ENCODE measurements around the gene OR4F6. TPM values are rescaled to one million over a fixed set of nuclear protein-coding genes. Genes with fewer than 3 reads are reported as not detected.

The OR4F6 gene
- total RNA-seq, 2 experiments from 2014 or later, result not detected

DNA sequence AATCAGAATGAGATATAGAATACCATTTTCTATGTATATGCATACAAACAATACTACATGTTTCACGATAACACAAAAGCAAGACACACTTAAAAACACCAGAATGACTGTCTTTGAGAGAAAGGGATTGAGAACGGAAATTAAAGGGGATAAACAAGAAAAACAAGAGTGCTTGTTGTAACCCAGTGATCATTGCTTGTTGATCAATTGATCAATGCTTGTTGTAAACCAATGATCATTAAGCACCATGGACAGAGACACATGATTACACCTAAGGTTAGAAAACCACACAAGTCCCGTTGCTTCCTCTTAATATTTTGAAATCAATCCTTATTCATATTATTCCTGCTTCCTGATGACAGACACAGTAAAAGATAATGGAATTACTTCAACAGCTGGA is 7.6 kb downstream of the OR4F6 start:
- Mint-ChIP-seq H3K36me3 (no peaks in the 10 kb centered on the region), H3K27me3 (peaks cover 32% of the 10 kb centered on the region), H3K4me3 (no peak overlapping the region), H3K27ac (no peak overlapping the region), H3K9me3 (ENCODE audit: low read depth) (no peaks in the 10 kb centered on the region), H3K4me1 (no peaks in the 10 kb centered on the region)
- no peak for ATAC-seq
- CTCF ChIA-PET, result no interaction called here
- no peak for DNase-seq

DNA sequence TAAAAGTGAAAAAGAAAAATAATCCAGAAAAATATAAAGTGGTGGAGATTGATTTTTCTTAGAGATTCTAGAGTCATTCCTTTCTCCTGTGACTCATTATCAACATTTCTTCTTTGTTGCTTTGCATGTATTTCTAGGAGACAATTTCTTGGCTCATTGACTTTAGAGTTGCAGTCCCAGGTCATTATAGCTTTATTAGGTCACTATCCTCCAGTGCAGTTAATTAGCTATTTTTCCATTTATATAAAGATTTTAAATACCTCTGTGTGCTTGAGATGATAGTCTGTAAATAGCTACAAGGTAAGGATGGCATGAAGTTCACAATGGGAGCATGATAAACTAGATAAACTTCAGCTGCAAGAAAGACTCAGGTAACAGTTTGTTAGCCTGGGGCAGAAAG is 8.6 kb downstream of the OR4F6 start, which contains the start of gene OR4F15:
Gene OR4F15, plus strand, starts transcription at position 301 of the 400 bp plus-strand sequence. CDS start 5,985 bp downstream, outside the sequence.
- H3K36me3 Mint-ChIP-seq, result no peaks in the 10 kb centered on the region
- no peaks in the 10 kb centered on the region for H3K9me3 Mint-ChIP-seq (ENCODE audit: low read depth)
- peaks cover 31% of the 10 kb centered on the region for H3K27me3 Mint-ChIP-seq
- no peak within 1 kb of the TSS for H3K4me3 Mint-ChIP-seq
- H3K4me1 Mint-ChIP-seq, result no peaks in the 10 kb centered on the region
- CTCF ChIA-PET, result no interaction called here
- ATAC-seq (no peak), DNase-seq (no peak)
- no peak within 1 kb of the TSS for H3K27ac Mint-ChIP-seq

DNA sequence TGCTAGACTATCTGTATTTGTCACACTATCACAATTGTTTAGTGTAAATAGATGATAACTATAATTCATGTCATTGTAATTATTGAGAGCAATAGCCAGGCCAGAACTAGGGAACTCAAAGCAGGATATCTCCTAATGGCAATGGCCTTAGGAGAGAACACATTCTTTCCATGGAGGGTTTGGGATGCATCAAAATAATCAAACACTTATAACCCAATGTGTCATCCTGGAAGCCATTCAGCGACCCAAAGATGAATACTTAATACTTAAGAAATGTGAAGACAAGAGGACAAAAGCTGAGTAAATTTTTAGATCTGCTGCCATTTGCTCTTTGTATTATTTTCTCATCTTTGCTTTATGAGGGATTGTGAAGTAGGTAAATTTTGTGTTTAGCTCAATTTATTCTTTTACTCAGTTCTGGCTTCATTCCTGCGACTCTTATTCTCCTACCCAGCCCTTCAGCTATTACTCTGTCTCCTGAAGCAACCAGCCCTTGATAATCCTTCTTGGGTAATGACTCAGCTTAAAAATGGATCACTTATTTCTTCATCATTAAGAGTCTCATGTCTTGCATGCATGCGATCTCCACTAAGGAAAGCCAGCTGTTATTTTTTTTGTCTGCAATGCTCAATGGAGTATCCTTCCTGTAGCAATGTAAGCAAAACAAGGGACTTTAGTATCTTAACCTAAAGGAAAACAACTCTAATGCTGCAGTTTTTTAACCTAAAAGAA is 10.7 kb downstream of the OR4F6 start:
- Mint-ChIP-seq H3K4me3 (no peak overlapping the region), H3K4me1 (no peaks in the 10 kb centered on the region), H3K27ac (no peak overlapping the region), H3K9me3 (ENCODE audit: low read depth) (no peaks in the 10 kb centered on the region), H3K27me3 (peaks cover 27% of the 10 kb centered on the region), H3K36me3 (no peaks in the 10 kb centered on the region)
- no peak for DNase-seq
- ATAC-seq, result no peak
- CTCF ChIA-PET, result no interaction called here

DNA sequence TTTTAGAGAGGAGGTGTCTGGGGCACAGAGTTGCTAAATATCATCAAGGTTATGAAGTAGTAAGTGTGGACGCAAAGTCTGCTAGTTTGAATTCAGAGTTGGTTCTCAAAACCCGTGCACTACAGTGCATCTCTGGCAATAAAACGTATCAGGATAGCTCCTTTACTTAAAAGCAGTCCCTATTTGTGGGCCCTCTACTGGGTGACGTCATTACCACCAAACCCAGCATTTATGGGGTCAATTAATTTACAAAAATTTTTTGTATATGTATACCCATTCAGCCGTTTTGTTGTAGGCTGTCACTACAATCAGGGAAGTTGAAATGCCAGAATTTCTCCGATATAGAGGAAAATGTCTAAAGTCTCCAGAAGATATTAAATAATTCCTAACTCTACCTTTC is 17.5 kb downstream of the OR4F6 start:
- H3K9me3 Mint-ChIP-seq (ENCODE audit: low read depth), result no peaks in the 10 kb centered on the region
- no peaks in the 10 kb centered on the region for H3K4me1 Mint-ChIP-seq
- H3K4me3 Mint-ChIP-seq, result no peak overlapping the region
- CTCF ChIA-PET, result no interaction called here
- peaks cover 9% of the 10 kb centered on the region for H3K27me3 Mint-ChIP-seq
- no peak for ATAC-seq
- no peak for DNase-seq
- H3K27ac Mint-ChIP-seq, result no peak overlapping the region
- H3K36me3 Mint-ChIP-seq, result no peaks in the 10 kb centered on the region

- Mint-ChIP-seq H3K27ac (no peak overlapping the region), H3K27me3 (peaks cover 18% of the 10 kb centered on the region), H3K9me3 (ENCODE audit: low read depth) (no peaks in the 10 kb centered on the region), H3K4me1 (no peaks in the 10 kb centered on the region), H3K4me3 (no peak overlapping the region), H3K36me3 (no peaks in the 10 kb centered on the region)
- no peak for DNase-seq
- no peak for ATAC-seq
- CTCF ChIA-PET, result no interaction called here
These were observed 23.9 kb downstream of the OR4F6 start for GRCh38 chr15:101827257-101827656.

DNA sequence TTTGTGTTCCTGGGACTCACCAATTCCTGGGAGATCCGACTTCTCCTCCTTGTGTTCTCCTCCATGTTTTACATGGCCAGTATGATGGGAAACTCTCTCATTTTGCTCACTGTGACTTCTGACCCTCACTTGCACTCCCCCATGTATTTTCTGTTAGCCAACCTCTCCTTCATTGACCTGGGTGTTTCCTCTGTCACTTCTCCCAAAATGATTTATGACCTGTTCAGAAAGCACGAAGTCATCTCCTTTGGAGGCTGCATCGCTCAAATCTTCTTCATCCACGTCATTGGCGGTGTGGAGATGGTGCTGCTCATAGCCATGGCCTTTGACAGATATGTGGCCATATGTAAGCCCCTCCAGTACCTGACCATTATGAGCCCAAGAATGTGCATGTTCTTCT is 25.5 kb downstream of the OR4F6 start:
- DNase-seq, result no peak
- CTCF ChIA-PET, result no interaction called here
- H3K4me3 Mint-ChIP-seq, result no peak overlapping the region

GRCh38 chr15:101841656-101842055 is 38.3 kb downstream of the OR4F6 start:
- Mint-ChIP-seq H3K36me3 (no peaks in the 10 kb centered on the region), H3K4me1 (no peaks in the 10 kb centered on the region), H3K4me3 (no peak overlapping the region), H3K27me3 (peaks cover 24% of the 10 kb centered on the region), H3K9me3 (ENCODE audit: low read depth) (no peaks in the 10 kb centered on the region), H3K27ac (no peak overlapping the region)
- CTCF ChIA-PET, result no interaction called here
- no peak for DNase-seq
- no peak for ATAC-seq

More for the DNA sequence above, 25.5 kb downstream of the OR4F6 start:
- Mint-ChIP-seq H3K4me1 (no peaks in the 10 kb centered on the region), H3K36me3 (no peaks in the 10 kb centered on the region), H3K27ac (no peak overlapping the region), H3K9me3 (ENCODE audit: low read depth) (no peaks in the 10 kb centered on the region), H3K27me3 (peaks cover 18% of the 10 kb centered on the region)
- ATAC-seq, result no peak

- DNase-seq (no peak), ATAC-seq (no peak)
- no peak overlapping the region for H3K4me3 Mint-ChIP-seq
- H3K27me3 Mint-ChIP-seq, result peaks cover 33% of the 10 kb centered on the region
- CTCF ChIA-PET, result no interaction called here
- H3K27ac Mint-ChIP-seq, result no peak overlapping the region
- H3K9me3 Mint-ChIP-seq (ENCODE audit: low read depth), result no peaks in the 10 kb centered on the region
- no peaks in the 10 kb centered on the region for H3K36me3 Mint-ChIP-seq
- H3K4me1 Mint-ChIP-seq, result no peaks in the 10 kb centered on the region
These were observed 41.6 kb downstream of the OR4F6 start for GRCh38 chr15:101844916-101845315.

DNA sequence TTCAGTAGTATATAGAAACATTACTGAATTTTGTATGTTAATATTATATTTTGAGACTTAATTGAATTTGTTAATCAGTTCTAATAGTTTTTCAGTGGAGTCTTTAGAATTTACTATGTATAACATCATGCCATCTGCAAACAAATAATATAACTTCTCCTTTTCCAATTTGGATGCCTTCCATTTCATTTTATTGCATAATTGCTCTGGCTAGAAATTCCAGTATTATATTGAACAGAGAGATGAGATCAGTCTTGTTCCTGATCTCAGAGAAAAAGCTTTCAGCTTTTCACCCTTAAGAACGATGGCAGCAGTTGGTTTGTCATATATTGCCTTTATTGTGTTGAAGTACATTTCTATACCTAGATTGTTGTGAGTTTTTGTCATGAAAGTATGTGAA is 49.0 kb downstream of the OR4F6 start:
- ATAC-seq, result no peak
- DNase-seq, result no peak
- CTCF ChIA-PET, result no interaction called here
- H3K27ac Mint-ChIP-seq, result no peak overlapping the region
- no peak overlapping the region for H3K4me3 Mint-ChIP-seq
- peaks cover 34% of the 10 kb centered on the region for H3K27me3 Mint-ChIP-seq
- H3K4me1 Mint-ChIP-seq, result no peaks in the 10 kb centered on the region
- H3K36me3 Mint-ChIP-seq, result no peaks in the 10 kb centered on the region
- no peaks in the 10 kb centered on the region for H3K9me3 Mint-ChIP-seq (ENCODE audit: low read depth)

Other genes with a start within 250 kb of the OR4F6 start
- gene TM2D3, start 151.1 kb upstream of the OR4F6 start, total RNA-seq, result 10 to 100 TPM; 43.2 to 51.6 TPM
- gene TARS3, start 79.0 kb upstream of the OR4F6 start, total RNA-seq, result 10 to 100 TPM in 1 of 2 experiments, 1 to 10 TPM in 1; 8.1 to 11.8 TPM
- gene OR4F15, start 8.7 kb downstream of the OR4F6 start, total RNA-seq, result not detected